MV-4-11 (cell line): ENCODE measurements around the gene DEGS2.
A peak's percentile ranks its signal among the peaks of the same experiment; 100 is the strongest.

Experiments
- DNase-seq: peaks from one replicate; lab custom pipeline; 2025; lab: John Stamatoyannopoulos, UW

Gene DEGS2

GRCh38 chr14:100178691-100179090 lies 19.2 kb upstream of the DEGS2 start:
- DNase-seq: no peak

DNA sequence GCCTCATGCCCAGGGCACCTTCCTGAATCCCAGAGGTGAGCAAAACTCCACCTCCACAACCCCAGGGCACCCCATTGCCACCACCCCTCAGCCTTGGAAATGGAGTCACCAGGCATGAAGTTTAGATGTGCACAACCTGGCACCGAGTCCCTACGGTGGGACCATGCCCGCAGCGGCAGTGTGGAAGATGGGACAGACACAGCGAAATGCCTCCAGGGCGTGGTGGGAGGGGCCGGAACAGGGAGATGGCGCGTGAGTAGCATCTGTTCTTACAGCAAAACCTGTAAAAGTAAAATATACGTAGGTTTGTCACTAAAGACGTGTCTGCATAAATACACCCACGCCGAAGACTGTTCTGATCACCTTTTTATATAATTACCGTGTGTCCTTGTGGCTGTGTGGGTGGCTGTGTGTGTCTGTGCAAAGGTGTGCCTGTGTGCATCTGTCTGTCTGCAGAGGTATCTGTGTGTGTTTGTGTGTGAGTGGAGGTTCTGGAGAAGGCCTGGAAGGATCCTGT lies 17.4 kb upstream of the DEGS2 start:
- DNase-seq: no peak

- no peak for DNase-seq
These were observed 13.9 kb upstream of the DEGS2 start for GRCh38 chr14:100173353-100173752.

DNA sequence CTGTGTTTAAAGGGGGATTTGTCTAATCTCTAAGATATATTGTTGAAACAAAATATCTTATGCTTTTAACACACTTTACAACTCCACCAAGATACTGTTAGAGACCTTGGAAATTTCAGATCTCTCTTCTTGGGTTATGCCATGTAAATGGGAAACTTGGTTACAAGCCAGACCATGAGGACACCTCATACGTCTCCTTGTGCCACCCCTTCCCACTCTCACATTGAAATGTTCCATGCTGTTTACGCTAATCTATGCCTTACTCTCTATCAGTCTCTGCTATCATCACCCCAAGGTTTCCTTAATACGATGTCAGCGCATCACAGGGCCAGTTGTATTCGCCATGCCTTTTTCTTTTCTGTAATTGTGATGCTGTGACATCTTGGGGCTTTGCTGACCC lies 13.4 kb upstream of the DEGS2 start:
- no peak for DNase-seq

DNA sequence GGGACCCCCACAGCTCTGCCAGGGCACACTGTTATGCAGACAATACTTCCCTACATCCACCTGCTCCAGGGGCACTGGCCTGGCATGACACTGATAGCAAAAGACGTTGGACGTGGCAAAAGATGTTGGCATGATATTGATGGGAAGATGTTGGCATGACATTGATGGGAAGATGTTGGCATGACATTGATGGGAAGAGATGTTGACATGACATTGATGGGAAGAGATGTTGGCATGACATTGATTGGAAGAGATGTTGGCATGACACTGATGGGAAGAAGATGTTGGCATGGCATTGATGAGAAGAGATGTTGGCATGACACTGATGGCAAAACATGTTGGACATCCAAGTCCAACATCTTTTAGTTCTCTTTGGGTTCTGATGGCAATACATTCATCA lies 11.4 kb upstream of the DEGS2 start:
- DNase-seq: no peak

DNA sequence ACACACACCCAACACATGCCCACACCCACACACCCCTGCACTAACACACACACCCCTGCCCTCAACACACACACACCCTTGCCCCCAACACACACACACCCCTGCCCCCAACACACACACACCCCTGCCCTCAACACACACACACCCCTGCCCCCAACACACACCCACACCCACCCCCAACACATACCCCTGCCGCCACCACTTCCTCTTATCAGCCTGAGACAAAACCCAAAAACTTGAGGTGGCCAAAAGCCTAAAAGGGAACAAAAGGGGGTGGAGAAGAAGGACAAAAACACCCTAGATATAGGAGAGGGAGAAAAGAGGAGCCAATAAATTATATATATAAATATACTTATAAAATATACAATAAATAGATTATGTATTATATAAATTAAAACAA lies 9.1 kb upstream of the DEGS2 start:
- peak; percentile 70 for DNase-seq

DNA sequence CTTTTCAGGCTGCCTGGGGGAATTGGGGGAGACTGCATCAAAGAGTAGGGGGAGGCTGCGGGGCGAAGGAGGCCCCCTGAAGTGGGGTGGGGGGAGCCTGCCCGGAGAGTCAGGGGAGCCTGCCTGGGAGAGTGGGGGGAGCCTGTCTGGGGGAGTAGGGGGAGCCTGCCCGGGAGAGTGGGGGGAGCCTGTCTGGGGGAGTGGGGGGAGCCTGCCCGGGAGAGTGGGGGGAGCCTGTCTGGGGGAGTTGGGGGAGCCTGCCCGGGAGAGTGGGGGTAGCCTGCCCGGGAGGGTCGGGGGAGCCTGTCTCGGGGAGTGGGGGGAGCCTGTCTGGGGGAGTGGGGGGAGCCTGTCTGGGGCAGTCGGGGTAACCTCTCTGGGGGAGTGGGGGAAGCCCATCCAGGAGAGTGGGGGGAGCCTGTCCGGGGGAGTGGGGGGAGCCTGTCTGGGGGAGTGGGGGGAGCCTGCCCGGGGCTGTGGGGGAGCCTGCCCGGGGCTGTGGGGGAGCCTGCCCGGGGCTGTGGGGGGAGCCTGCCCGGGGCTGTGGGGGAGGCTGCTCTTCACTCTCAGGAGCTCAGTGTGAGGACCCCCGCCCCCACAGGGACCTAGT lies 6.5 kb upstream of the DEGS2 start:
- no peak for DNase-seq

DNA sequence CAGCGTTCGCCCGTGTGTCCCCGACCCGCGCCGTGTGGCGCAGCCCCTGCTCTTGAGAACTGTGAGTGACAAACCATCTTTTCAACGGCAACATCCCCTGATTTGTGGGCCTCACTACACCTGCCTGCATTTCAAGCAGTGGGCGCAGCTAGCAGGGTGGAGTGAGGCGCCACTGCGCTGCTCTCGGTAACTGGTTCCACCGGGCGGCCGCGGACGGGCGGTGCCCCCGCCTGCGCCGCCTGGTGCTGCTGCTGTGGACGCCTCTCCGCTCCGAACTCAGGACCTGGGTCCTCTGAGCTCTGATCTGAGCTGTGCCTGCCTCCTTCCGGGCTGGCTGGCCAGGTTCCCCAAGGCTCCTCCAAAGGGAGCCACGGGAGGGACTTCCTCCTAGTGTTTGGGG lies 5.9 kb upstream of the DEGS2 start:
- DNase-seq: no peak

DNA sequence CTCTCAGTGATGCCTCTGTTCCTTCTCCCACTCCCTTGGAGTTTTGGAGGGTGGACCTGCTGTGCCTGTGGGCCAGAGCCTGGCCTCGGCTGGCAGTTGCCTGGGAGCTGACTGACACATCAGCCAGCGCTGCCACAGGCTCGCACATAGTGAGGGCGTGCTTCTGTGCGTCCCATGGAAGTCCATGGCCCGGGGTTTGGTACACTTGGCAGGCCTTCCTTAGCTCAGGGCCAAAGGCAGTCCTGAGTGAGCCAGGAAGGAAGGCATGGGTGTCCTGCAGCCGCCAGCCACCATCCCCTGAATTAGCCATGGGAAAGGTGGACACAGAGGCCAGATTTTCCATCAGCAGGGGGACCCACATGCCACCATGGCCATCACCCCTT lies 1.1 kb upstream of the DEGS2 start:
- no peak for DNase-seq

DNA sequence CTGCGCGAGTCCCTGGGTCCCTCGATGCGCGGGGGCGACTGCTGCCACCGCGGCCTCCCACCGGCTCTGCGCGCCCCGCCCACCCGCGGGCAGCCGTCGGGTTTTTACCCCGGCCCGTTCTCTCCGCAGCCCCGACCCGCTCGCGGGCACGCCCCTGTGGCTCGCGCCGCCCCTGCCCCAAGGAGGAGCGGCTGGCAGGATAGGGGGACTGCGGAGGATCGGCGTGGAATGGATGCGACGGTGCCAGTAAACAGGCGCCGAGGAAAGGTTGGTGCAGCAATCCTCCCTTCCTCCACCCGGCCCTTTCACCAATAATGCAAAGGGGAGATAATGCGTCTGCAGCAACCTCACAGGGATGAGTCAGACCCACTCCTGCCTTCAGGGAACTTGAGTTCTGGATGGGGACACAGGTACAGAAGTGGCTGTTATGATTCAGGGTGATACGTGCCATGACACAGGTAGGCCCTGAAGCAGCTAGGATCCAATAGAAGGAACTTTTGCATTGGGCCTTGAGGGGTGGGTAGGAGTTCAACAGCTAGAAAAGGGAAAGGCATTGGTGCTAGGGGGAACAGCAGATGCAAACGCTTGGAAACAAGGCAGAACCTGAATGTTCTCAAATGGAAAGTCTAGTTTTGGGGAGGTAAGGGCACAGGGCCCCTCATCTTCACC lies 554 bp upstream of the DEGS2 start:
- DNase-seq: no peak

- DNase-seq: no peak
These were observed 815 bp downstream of the DEGS2 start for GRCh38 chr14:100158566-100159093.

DNA sequence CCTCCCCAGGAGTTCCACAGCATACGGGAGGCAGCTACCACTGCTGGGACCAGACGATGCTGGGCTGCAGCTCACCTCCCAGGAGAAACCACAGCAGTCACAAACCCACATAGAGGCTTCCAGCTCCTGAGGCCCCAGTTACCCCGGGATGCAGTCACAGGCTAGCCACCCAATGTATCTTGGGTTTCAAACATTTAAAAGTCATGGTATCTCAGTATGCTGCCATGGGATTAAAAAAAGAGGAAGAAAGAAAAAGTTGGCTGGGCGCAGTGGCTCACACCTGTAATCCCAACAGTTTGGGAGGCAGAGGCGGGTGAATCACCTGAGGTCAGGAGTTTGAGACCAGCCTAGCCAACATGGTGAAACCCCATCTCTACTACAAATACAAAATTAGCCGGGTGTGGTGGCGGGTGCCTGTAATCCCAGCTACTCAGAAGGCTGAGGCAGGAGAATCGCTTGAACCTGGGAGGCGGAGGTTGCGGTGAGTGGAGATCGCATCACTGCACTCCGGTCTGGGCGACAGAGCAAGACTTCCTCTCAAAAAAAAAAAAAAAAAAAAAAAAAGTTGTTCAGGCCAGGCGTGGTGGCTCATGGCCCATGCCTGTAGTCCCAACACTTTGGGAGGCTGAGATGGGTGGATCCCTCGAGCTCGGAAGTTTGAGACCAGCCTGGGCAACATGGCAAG lies 1.8 kb downstream of the DEGS2 start:
- DNase-seq: peak; percentile 44

- no peak for DNase-seq
These were observed 2.7 kb downstream of the DEGS2 start for GRCh38 chr14:100156776-100157175.

DNA sequence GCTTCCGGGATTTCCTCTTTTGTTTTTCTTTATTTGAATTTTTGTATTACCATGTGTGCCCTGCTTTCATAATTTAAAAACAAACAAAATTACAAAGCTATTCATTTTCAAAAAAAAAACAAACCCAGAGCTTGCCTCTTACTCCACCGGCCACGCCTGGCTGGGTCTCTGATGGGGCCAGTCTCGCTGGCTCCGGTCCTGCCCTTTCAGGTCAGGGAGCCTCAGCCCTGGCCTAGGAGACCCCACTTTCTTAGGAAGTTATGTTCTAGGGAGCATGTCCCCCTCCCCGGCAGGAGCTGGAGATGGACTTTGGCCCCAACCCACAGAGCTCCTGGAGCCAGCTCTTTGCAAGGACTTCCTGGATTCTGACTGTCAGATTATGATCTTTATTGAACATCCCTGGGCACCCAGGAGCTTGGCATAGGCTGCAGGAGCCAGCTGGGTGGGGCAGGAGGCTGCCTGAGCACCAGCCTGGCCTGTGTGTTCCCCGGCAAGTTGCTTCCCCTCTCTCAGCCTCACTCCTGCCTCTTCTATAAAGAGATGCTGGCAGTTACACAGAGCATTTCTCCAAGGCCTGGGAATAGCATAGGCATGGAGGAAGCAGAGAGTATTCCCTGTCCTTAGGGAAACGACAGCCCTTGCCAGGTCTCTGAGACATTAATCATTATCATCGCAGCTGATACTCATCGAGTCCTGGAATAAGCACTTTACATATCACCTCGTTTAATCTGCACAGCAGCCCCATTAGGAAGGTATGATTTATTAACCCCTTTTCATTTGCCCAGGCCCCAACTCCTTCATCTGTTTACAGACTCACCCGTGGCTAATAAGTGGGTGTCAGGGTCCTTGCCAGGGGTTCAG lies 3.5 kb downstream of the DEGS2 start:
- no peak for DNase-seq

DNA sequence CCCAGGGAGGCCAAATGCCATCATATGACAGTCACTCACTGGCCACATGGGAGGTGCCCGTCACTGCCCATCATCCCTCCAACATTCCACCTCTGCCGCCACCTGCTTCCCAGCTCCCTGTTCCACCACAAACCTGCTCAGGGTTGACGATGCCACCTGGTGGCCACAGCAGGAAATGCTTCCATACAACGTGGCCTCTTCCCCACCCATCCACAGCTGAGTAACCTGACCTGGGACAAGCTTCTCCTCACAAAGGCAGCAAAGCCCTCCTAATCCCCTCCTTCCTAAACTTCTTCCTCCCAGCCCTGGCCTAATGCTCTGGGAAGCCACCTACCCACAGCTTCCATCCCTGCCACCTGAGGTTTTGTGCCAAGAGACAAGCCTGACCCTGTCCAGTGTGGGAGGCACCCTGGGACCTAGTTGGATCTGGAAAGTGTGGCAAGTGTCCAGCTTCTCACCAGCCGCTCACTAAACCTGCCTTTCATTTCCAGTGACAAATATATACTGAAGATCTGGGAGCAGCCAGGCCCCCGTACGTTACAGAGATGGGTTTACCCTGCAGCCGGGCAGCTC lies 4.3 kb downstream of the DEGS2 start:
- peak; percentile 33 for DNase-seq

GRCh38 chr14:100153560-100153959 lies 5.9 kb downstream of the DEGS2 start:
- DNase-seq: no peak

- DNase-seq: no peak
These were observed 7.4 kb downstream of the DEGS2 start for GRCh38 chr14:100152091-100152490.

- no peak for DNase-seq
These were observed 8.4 kb downstream of the DEGS2 start for GRCh38 chr14:100150932-100151587.

- DNase-seq: no peak
These were observed 9.4 kb downstream of the DEGS2 start for GRCh38 chr14:100149851-100150611.
